ENCODE measurements around the gene KRT8. TPM values are rescaled to one million over a fixed set of nuclear protein-coding genes. Genes with fewer than 3 reads are reported as not detected.

The KRT8 gene
- total RNA-seq, 1 donor, result 5.4 TPM

GRCh38 chr12:52903285-52903854 lies 1.5 kb downstream of the KRT8 start:
- TF ChIP-seq CTCF (IDR thresholded peaks at IDR 0.05; ENCODE audit: insufficient read depth, low read length), result no peak
- H3K4me3 ChIP-seq (ENCODE audit: low read depth, low read length), result peak overlapping the region; percentile 39
- DNase-seq (ENCODE audit: low read depth), result peak; percentile 65

GRCh38 chr12:52901715-52902541 lies 2.9 kb downstream of the KRT8 start:
- H3K4me3 ChIP-seq (ENCODE audit: low read depth, low read length), result no peak overlapping the region
- no peak for TF ChIP-seq CTCF (IDR thresholded peaks at IDR 0.05; ENCODE audit: insufficient read depth, low read length)
- no peak for DNase-seq (ENCODE audit: low read depth)

- no peak overlapping the region for H3K4me3 ChIP-seq (ENCODE audit: low read depth, low read length)
- TF ChIP-seq CTCF (IDR thresholded peaks at IDR 0.05; ENCODE audit: insufficient read depth, low read length), result no peak
- no peak for DNase-seq (ENCODE audit: low read depth)
These were observed 3.8 kb downstream of the KRT8 start for GRCh38 chr12:52900896-52901714.

- no peak for DNase-seq (ENCODE audit: low read depth)
- H3K4me3 ChIP-seq (ENCODE audit: low read depth, low read length), result no peak overlapping the region
- no peak for TF ChIP-seq CTCF (IDR thresholded peaks at IDR 0.05; ENCODE audit: insufficient read depth, low read length)
These were observed 4.5 kb downstream of the KRT8 start for GRCh38 chr12:52900166-52900895.

GRCh38 chr12:52899338-52900035 lies 5.4 kb downstream of the KRT8 start:
- no peak overlapping the region for H3K4me3 ChIP-seq (ENCODE audit: low read depth, low read length)
- no peak for TF ChIP-seq CTCF (IDR thresholded peaks at IDR 0.05; ENCODE audit: insufficient read depth, low read length)
- DNase-seq (ENCODE audit: low read depth), result no peak
